IMR-90 (cell line): ENCODE measurements around the gene ZBTB44.

Source experiments
- FOS ChIP-seq: fragments of 150-350 bp; IDR thresholded peaks from 2 replicates; pipeline ENCODE4 v1.6.1; 2016; ENCODE audit warnings: low read depth, low read length
- POLR2A ChIP-seq: IDR thresholded peaks from 2 replicates; pipeline ENCODE4 v1.6.1; 2012; ENCODE audit warnings: mild to moderate bottlenecking, low read depth, low read length
- TF ChIP-seq, protein P1 (sequence below): fragments of 150-350 bp; IDR thresholded peaks from 2 replicates; pipeline ENCODE4 v1.6.1; 2017; ENCODE audit warnings: mild to moderate bottlenecking, antibody characterized with exemption, low read length, low read depth
- TF ChIP-seq, protein P2 (sequence below): conservative IDR thresholded peaks from 2 replicates; pipeline ENCODE4 v1.5.1; 2012; ENCODE audit warnings: mild to moderate bottlenecking, low read depth, low read length, improper control_type of control experiment

DNA sequence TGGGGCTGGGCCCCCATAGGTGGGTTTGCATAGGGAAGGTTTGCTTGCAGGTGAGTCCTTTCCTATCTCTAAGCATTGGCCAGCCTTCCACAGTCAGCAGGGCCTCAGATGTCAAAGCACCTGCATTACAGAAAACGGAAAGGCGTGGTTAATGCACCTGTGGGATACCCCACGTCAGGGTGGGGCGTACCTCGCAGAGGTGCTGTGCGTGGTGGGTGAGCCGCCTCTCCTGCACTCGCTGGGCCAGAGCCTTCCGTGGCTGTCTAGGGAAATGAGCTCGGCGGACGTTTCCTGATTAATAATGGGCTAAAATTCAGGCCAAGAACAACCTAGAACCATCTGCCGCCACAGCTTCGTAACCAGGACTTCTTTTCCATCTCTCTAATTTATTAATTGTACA lies 122.8 kb downstream of the ZBTB44 start:
- TF ChIP-seq, protein P1, sequence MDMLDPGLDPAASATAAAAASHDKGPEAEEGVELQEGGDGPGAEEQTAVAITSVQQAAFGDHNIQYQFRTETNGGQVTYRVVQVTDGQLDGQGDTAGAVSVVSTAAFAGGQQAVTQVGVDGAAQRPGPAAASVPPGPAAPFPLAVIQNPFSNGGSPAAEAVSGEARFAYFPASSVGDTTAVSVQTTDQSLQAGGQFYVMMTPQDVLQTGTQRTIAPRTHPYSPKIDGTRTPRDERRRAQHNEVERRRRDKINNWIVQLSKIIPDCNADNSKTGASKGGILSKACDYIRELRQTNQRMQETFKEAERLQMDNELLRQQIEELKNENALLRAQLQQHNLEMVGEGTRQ: no peak
- TF ChIP-seq, protein P2, sequence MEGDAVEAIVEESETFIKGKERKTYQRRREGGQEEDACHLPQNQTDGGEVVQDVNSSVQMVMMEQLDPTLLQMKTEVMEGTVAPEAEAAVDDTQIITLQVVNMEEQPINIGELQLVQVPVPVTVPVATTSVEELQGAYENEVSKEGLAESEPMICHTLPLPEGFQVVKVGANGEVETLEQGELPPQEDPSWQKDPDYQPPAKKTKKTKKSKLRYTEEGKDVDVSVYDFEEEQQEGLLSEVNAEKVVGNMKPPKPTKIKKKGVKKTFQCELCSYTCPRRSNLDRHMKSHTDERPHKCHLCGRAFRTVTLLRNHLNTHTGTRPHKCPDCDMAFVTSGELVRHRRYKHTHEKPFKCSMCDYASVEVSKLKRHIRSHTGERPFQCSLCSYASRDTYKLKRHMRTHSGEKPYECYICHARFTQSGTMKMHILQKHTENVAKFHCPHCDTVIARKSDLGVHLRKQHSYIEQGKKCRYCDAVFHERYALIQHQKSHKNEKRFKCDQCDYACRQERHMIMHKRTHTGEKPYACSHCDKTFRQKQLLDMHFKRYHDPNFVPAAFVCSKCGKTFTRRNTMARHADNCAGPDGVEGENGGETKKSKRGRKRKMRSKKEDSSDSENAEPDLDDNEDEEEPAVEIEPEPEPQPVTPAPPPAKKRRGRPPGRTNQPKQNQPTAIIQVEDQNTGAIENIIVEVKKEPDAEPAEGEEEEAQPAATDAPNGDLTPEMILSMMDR: no peak
- TF ChIP-seq FOS: no peak
- no peak for TF ChIP-seq POLR2A
